Neuronal stem cell (in vitro differentiated cells): Measurements from ENCODE around the gene ETDC.
"Not testable (repeated sequence)": the region's sequence is repeated elsewhere in the genome, so short reads cannot be mapped to it uniquely, and the experiment has no call there.

Experiments used
- DNase-seq: peaks from one replicate; pipeline ENCODE4 v3.0.0-alpha.2; 2013; ENCODE audit warnings: low spot score
- H2AFZ ChIP-seq: one replicate; pipeline ENCODE4 v1.6.1; 2013; ENCODE audit warnings: mild to moderate bottlenecking, low read length, inconsistent platforms
- H2AK5ac ChIP-seq: 2 replicates; pipeline ENCODE4 v1.6.1; 2013; ENCODE audit warnings: low read depth, mild to moderate bottlenecking, inconsistent platforms, low read length, moderate library complexity, mixed read lengths
- H2BK120ac ChIP-seq: 2 replicates; pipeline ENCODE4 v1.6.1; 2013; ENCODE audit warnings: low read depth, mild to moderate bottlenecking, inconsistent platforms, low read length, moderate library complexity, mixed read lengths
- H2BK12ac ChIP-seq: one replicate; pipeline ENCODE4 v1.6.1; 2013; ENCODE audit warnings: low read length, inconsistent platforms
- H2BK15ac ChIP-seq: 2 replicates; pipeline ENCODE4 v1.6.1; 2013; ENCODE audit warnings: mild to moderate bottlenecking, low read length, inconsistent platforms, mixed read lengths
- H2BK5ac ChIP-seq: one replicate; pipeline ENCODE4 v1.6.1; 2013; ENCODE audit warnings: inconsistent platforms, mild to moderate bottlenecking, low read length, moderate library complexity
- H3K14ac ChIP-seq: one replicate; pipeline ENCODE4 v1.6.1; 2013; ENCODE audit warnings: low read length, inconsistent platforms
- H3K18ac ChIP-seq: 2 replicates; pipeline ENCODE4 v1.6.1; 2013; ENCODE audit warnings: low read length, inconsistent platforms
- H3K23ac ChIP-seq: 2 replicates; pipeline ENCODE4 v1.6.1; 2013; ENCODE audit warnings: low read depth, mild to moderate bottlenecking, mixed read lengths, low read length, inconsistent platforms; ENCODE audit not compliant: poor library complexity
- H3K27ac ChIP-seq: replicated peaks from 3 replicates; pipeline ENCODE4 v1.5.1; 2013; ENCODE audit warnings: low read length, inconsistent platforms
- H3K27me3 ChIP-seq, 3 experiments: 2 replicates each; pipeline ENCODE4 v1.6.1; 2013; ENCODE audit warnings: low read length in 3 of 3, mild to moderate bottlenecking in 2 of 3, inconsistent platforms in 1 of 3, low read depth in 1 of 3, mixed read lengths in 1 of 3, moderate library complexity in 1 of 3; ENCODE audit not compliant: control insufficient read depth in 3 of 3, insufficient read depth in 3 of 3
- H3K36me3 ChIP-seq, 2 donors: replicated peaks in 1 of 2; 2 replicates each; pipeline ENCODE4 v1.6.1; 2013; ENCODE audit warnings: low read length in 2 of 2; ENCODE audit not compliant: control insufficient read depth in 2 of 2, insufficient read depth in 2 of 2
- H3K4ac ChIP-seq: 2 replicates; pipeline ENCODE4 v1.6.1; 2013; ENCODE audit warnings: inconsistent platforms, mild to moderate bottlenecking, low read length, moderate library complexity
- H3K4me1 ChIP-seq, 2 donors: 1 replicate in 1 of 2; 2 replicates in 1 of 2; pipeline ENCODE4 v1.6.1; 2013; ENCODE audit warnings: low read length in 2 of 2, low read depth in 1 of 2; ENCODE audit not compliant: control insufficient read depth in 2 of 2, insufficient read depth in 1 of 2
- H3K4me2 ChIP-seq: one replicate; pipeline ENCODE4 v1.6.1; 2013; ENCODE audit warnings: mild to moderate bottlenecking, low read length, inconsistent platforms; ENCODE audit not compliant: insufficient read depth, poor library complexity, severe bottlenecking
- H3K4me3 ChIP-seq, 2 donors: 2 replicates each; pipeline ENCODE4 v1.5.1; 2013; ENCODE audit warnings: low read length in 2 of 2, mild to moderate bottlenecking in 2 of 2, inconsistent platforms in 1 of 2, moderate library complexity in 1 of 2
- H3K79me1 ChIP-seq: one replicate; pipeline ENCODE4 v1.6.1; 2013; ENCODE audit warnings: low read depth, mild to moderate bottlenecking, inconsistent platforms, low read length, moderate library complexity
- H3K9ac ChIP-seq: one replicate; pipeline ENCODE4 v1.6.1; 2013; ENCODE audit warnings: mild to moderate bottlenecking, low read depth, low read length, inconsistent platforms; ENCODE audit not compliant: poor library complexity
- H3K9me3 ChIP-seq, 2 donors: replicated peaks in 1 of 2; 2 replicates each; pipeline versions ENCODE3 to v1.6.1; 2013; ENCODE audit warnings: low read length in 2 of 2, mild to moderate bottlenecking in 2 of 2, inconsistent platforms in 1 of 2, low read depth in 1 of 2, mixed read lengths in 1 of 2, moderate library complexity in 1 of 2; ENCODE audit not compliant: control insufficient read depth in 2 of 2, insufficient read depth in 1 of 2
- H4K8ac ChIP-seq: one replicate; pipeline ENCODE4 v1.6.1; 2013; ENCODE audit warnings: low read depth, mild to moderate bottlenecking, inconsistent platforms, low read length, moderate library complexity
- H4K91ac ChIP-seq: one replicate; pipeline ENCODE4 v1.6.1; 2013; ENCODE audit warnings: low read length, low read depth, mild to moderate bottlenecking, inconsistent platforms; ENCODE audit not compliant: poor library complexity
- WGBS, 2 donors: extraction: QIAGEN DNeasy Blood & Tissue Kit; methylation state at CpG; one replicate each; pipeline ENCODE4 v1.1.7; 2013; ENCODE audit warnings: missing lambda C conversion rate in 2 of 2, mixed read lengths in 1 of 2; ENCODE audit not compliant: insufficient read length in 2 of 2, insufficient replicate concordance in 1 of 2; ENCODE audit errors: extremely low coverage in 2 of 2; 5-methylcytosine and 5-hydroxymethylcytosine counted together

ETDC gene

GRCh38 chrX:135308345-135308855 is 880 bp upstream of the ETDC start:
- Histone ChIP-seq H4K91ac (no peak overlapping the region), H2BK120ac (no peak overlapping the region), H2AK5ac (no peak overlapping the region), H3K4ac (no peak overlapping the region), H3K4me3 (no peak overlapping the region), H3K14ac (no peak overlapping the region), H3K9ac (no peak overlapping the region), H3K4me1 (peaks cover 0 to 3% of the 10 kb centered on the region in 2 donors), H2AFZ (no peak overlapping the region), H3K4me2 (no peak overlapping the region), H3K23ac (no peak overlapping the region), H3K79me1 (no peaks in the 10 kb centered on the region), H3K18ac (no peak overlapping the region), H3K27me3 (no peaks in the 10 kb centered on the region), H3K27ac (no peak overlapping the region), H3K36me3 (no peaks in the 10 kb centered on the region), H2BK12ac (no peak overlapping the region), H2BK15ac (no peak overlapping the region), H2BK5ac (no peak overlapping the region), H3K9me3 (no peaks in the 10 kb centered on the region), H4K8ac (no peak overlapping the region)
- no peak for DNase-seq
- no CpG with 5 or more reads among the region's 1 CpG for WGBS, 2 donors

- H3K4me2 ChIP-seq = no peak overlapping the region
- H2BK12ac ChIP-seq = no peak overlapping the region
- H3K14ac ChIP-seq = no peak overlapping the region
- WGBS, 2 donors = no CpG with 5 or more reads among the region's 1 CpG
- no peak overlapping the region for H3K4ac ChIP-seq
- H3K36me3 ChIP-seq = no peaks in the 10 kb centered on the region
- no peak overlapping the region for H2BK15ac ChIP-seq
- H3K4me3 ChIP-seq = no peak overlapping the region
- H3K79me1 ChIP-seq = no peaks in the 10 kb centered on the region
- no peak overlapping the region for H4K8ac ChIP-seq
- H2AK5ac ChIP-seq = no peak overlapping the region
- H3K9me3 ChIP-seq = peaks cover 0 to 6% of the 10 kb centered on the region in 2 donors
- no peak overlapping the region for H3K18ac ChIP-seq
- H3K27me3 ChIP-seq = no peaks in the 10 kb centered on the region
- H3K27ac ChIP-seq = no peak overlapping the region
- no peaks in the 10 kb centered on the region for H3K4me1 ChIP-seq
- no peak overlapping the region for H4K91ac ChIP-seq
- no peak overlapping the region for H3K9ac ChIP-seq
- H2BK120ac ChIP-seq = no peak overlapping the region
- H2BK5ac ChIP-seq = no peak overlapping the region
- H2AFZ ChIP-seq = no peak overlapping the region
- no peak for DNase-seq
- H3K23ac ChIP-seq = no peak overlapping the region
These were observed 6.6 kb downstream of the ETDC start for GRCh38 chrX:135315864-135316263.

- H4K8ac ChIP-seq = no peak overlapping the region
- H3K36me3 ChIP-seq = no peaks in the 10 kb centered on the region
- no peak overlapping the region for H2BK5ac ChIP-seq
- H2BK12ac ChIP-seq = no peak overlapping the region
- H4K91ac ChIP-seq = no peak overlapping the region
- H3K9ac ChIP-seq = no peak overlapping the region
- no peak overlapping the region for H3K27ac ChIP-seq
- H3K18ac ChIP-seq = no peak overlapping the region
- no peak overlapping the region for H2AFZ ChIP-seq
- no peak for DNase-seq
- H3K27me3 ChIP-seq = no peaks in the 10 kb centered on the region
- no peak overlapping the region for H3K4ac ChIP-seq
- no peaks in the 10 kb centered on the region for H3K4me1 ChIP-seq
- no peak overlapping the region for H3K14ac ChIP-seq
- WGBS, 2 donors = no CpG with 5 or more reads among the region's 5 CpGs
- H3K4me2 ChIP-seq = no peak overlapping the region
- no peak overlapping the region for H3K4me3 ChIP-seq
- peaks cover 0 to 4% of the 10 kb centered on the region in 2 donors for H3K9me3 ChIP-seq
- no peak overlapping the region for H3K23ac ChIP-seq
- no peak overlapping the region for H2AK5ac ChIP-seq
- no peak overlapping the region for H2BK15ac ChIP-seq
- no peaks in the 10 kb centered on the region for H3K79me1 ChIP-seq
- no peak overlapping the region for H2BK120ac ChIP-seq
These were observed 15.2 kb downstream of the ETDC start for GRCh38 chrX:135324463-135324862.

- not testable (repeated sequence) for H3K14ac ChIP-seq, H4K91ac ChIP-seq, H3K9me3 ChIP-seq, H2BK120ac ChIP-seq, H3K4me1 ChIP-seq, H3K23ac ChIP-seq, H3K18ac ChIP-seq, H3K27ac ChIP-seq, H4K8ac ChIP-seq, H2AFZ ChIP-seq, H3K4ac ChIP-seq, H3K4me2 ChIP-seq, H3K79me1 ChIP-seq, DNase-seq, H2BK12ac ChIP-seq, H2AK5ac ChIP-seq, H3K9ac ChIP-seq, H3K36me3 ChIP-seq, H3K27me3 ChIP-seq, H2BK5ac ChIP-seq, H2BK15ac ChIP-seq, H3K4me3 ChIP-seq
- no CpG with 5 or more reads among the region's 32 CpGs for WGBS, 2 donors
These were observed 15.9 kb downstream of the ETDC start for GRCh38 chrX:135325036-135325818.
